CD4-positive, alpha-beta T cell (primary cell): ENCODE data around the gene FLNC. TPM values are rescaled to one million over a fixed set of nuclear protein-coding genes. Genes with fewer than 3 reads are reported as not detected.

Experiments
- ATAC-seq: fragments of 200-7000 bp; cut with Tn5 transposase; one replicate; pipeline ENCODE4 v1.10.0; 2022; ENCODE audit warnings: mild to moderate bottlenecking; ENCODE audit not compliant: poor library complexity
- CTCF ChIA-PET: fragments of 350-600 bp; sonication (Branson Sonifier 250); formaldehyde crosslinking; loops from one replicate; lab custom pipeline; 2021; ENCODE audit warnings: antibody characterized with exemption, inconsistent platforms; lab: Charles Lee
- POLR2A ChIA-PET: fragments of 350-600 bp; sonication (Branson Sonifier 250); formaldehyde crosslinking; loops from one replicate; lab custom pipeline; 2021; ENCODE audit warnings: antibody characterized with exemption, inconsistent platforms; lab: Charles Lee
- DNase-seq, 14 experiments: peaks; one replicate each; pipeline ENCODE4 v3.0.0-alpha.2; 2013 to 2020; ENCODE audit warnings: mixed read lengths in 2 of 14
- H3K27ac ChIP-seq, 2 donors: one replicate each; pipeline versions ENCODE4 v1.5.1 to v1.7.0; 2013; ENCODE audit warnings: low read length in 2 of 2, low read depth in 1 of 2, mild to moderate bottlenecking in 1 of 2
- H3K27me3 ChIP-seq, 2 experiments: 1 replicate in 1 of 2; 2 replicates in 1 of 2; pipeline versions ENCODE4 v1.6.1 to v1.7.0; 2013; ENCODE audit warnings: low read length in 2 of 2, control low read depth in 1 of 2, mild to moderate bottlenecking in 1 of 2, moderate library complexity in 1 of 2; ENCODE audit not compliant: insufficient read depth in 2 of 2, control insufficient read depth in 1 of 2
- H3K36me3 ChIP-seq: one replicate; pipeline ENCODE4 v1.6.1; 2013; ENCODE audit warnings: low read length, control low read depth; ENCODE audit not compliant: insufficient read depth
- H3K4me1 ChIP-seq: one replicate; pipeline ENCODE4 v1.6.1; 2013; ENCODE audit warnings: low read length, control low read depth; ENCODE audit not compliant: insufficient read depth
- H3K4me3 ChIP-seq: one replicate; pipeline ENCODE4 v1.5.1; 2013; ENCODE audit warnings: mild to moderate bottlenecking, low read length, moderate library complexity
- H3K9me3 ChIP-seq, 2 experiments: 1 replicate in 1 of 2; 2 replicates in 1 of 2; pipeline versions ENCODE4 v1.6.1 to v1.7.0; 2013; ENCODE audit warnings: low read length in 2 of 2, mild to moderate bottlenecking in 2 of 2, control low read depth in 1 of 2, moderate library complexity in 1 of 2; ENCODE audit not compliant: control insufficient read depth in 1 of 2, insufficient read depth in 1 of 2
- H3K27ac Mint-ChIP-seq: one replicate; pipeline ENCODE4 v1.8.0; 2020; ENCODE audit warnings: mixed read lengths
- H3K27me3 Mint-ChIP-seq: one replicate; pipeline ENCODE4 v1.8.0; 2021; ENCODE audit warnings: mixed read lengths
- H3K36me3 Mint-ChIP-seq: one replicate; pipeline ENCODE4 v1.8.0; 2021; ENCODE audit warnings: low read depth, mixed read lengths
- H3K4me1 Mint-ChIP-seq: one replicate; pipeline ENCODE4 v1.8.0; 2021; ENCODE audit warnings: low read depth, mixed read lengths
- H3K4me3 Mint-ChIP-seq: one replicate; pipeline ENCODE4 v1.8.0; 2020; ENCODE audit warnings: mild to moderate bottlenecking, mixed read lengths
- H3K9me3 Mint-ChIP-seq: one replicate; pipeline ENCODE4 v1.8.0; 2020; ENCODE audit warnings: mixed read lengths
- CTCF ChIP-seq: fragments of 200-600 bp; IDR thresholded peaks from one replicate; pipeline ENCODE4 v1.8.0; 2022; ENCODE audit warnings: antibody characterized with exemption, mild to moderate bottlenecking
- intact Hi-C, 2 experiments: fragments of 100-400 bp; cut with DNase I in 1 of 2; cut with micrococcal nuclease in 1 of 2; formaldehyde crosslinking; loops; one replicate each; pipeline versions ENCODE4 v1.15.1 to v1.9.0; 2023 to 2025; cut with DNase I, micrococcal nuclease
- total RNA-seq, 174 experiments: library from RNA in 2 of 174; stranded (reverse) in 2 of 174; gene quantifications; one replicate each; pipeline ENCODE4 v1.2.3 and lab custom pipeline; 2021 to 2026

FLNC gene
- total RNA-seq, 2 experiments from 2014 or later, result 0.06 to 0.08 TPM

- intact Hi-C loops, result no loop called here
- POLR2A ChIA-PET, result interaction anchor here (1.8 kb wide), 1 partner anchor 392 kb away, joined by 5 read pairs; the partner anchor contains the start of gene AHCYL2
- Mint-ChIP-seq H3K4me3 (no peak overlapping the region), H3K27me3 (peaks cover 24% of the 10 kb centered on the region), H3K36me3 (no peaks in the 10 kb centered on the region), H3K27ac (no peak overlapping the region), H3K9me3 (no peaks in the 10 kb centered on the region), H3K4me1 (peaks cover 13% of the 10 kb centered on the region)
- Histone ChIP-seq H3K4me3 (no peak overlapping the region), H3K36me3 (no peaks in the 10 kb centered on the region), H3K9me3 (peaks cover 0 to 14% of the 10 kb centered on the region in 2 experiments), H3K27ac (no peak overlapping the region), H3K27me3 (peaks cover 29 to 38% of the 10 kb centered on the region in 2 experiments), H3K4me1 (peaks cover 26% of the 10 kb centered on the region)
- DNase-seq, result no peak
- TF ChIP-seq CTCF, result no peak
- ATAC-seq, result no peak
- CTCF ChIA-PET, result interaction anchor here (1.4 kb wide), 1 partner anchor 50 kb away, joined by 3 read pairs; no protein-coding TSS in a partner anchor
Measured at GRCh38 chr7:128833148-128833945, 3.1 kb downstream of the FLNC start.

GRCh38 chr7:128833946-128834325 is 3.7 kb downstream of the FLNC start:
- ATAC-seq, result no peak
- Mint-ChIP-seq H3K27me3 (peaks cover 18% of the 10 kb centered on the region), H3K4me1 (peaks cover 13% of the 10 kb centered on the region), H3K36me3 (no peaks in the 10 kb centered on the region), H3K27ac (no peak overlapping the region), H3K9me3 (no peaks in the 10 kb centered on the region), H3K4me3 (no peak overlapping the region)
- Histone ChIP-seq H3K36me3 (no peaks in the 10 kb centered on the region), H3K4me3 (no peak overlapping the region), H3K9me3 (peaks cover 0 to 14% of the 10 kb centered on the region in 2 experiments), H3K27ac (no peak overlapping the region), H3K4me1 (peaks cover 26% of the 10 kb centered on the region), H3K27me3 (peaks cover 23 to 32% of the 10 kb centered on the region in 2 experiments)
- no peak for DNase-seq
- no peak for TF ChIP-seq CTCF
- intact Hi-C loops, result no loop called here
- CTCF ChIA-PET, result no interaction called here
- POLR2A ChIA-PET, result no interaction called here

DNA sequence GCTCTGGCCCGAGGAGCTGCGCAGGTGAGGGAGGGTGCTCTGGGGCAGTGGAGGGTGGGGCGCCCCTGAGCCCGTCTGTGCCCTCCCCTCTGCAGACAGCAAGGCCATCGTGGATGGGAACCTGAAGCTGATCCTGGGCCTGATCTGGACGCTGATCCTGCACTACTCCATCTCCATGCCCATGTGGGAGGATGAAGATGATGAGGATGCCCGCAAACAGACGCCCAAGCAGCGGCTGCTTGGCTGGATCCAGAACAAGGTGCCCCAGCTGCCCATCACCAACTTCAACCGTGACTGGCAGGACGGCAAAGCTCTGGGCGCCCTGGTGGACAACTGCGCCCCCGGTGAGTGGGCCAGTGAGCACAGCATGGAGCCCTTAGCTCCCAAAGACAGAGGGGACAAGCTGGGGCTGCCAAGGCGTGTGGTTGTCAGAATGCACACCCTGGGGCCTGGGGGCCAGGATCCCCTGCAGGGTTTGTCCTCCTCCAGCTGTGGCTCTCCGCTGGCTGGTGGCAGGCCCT is 5.1 kb downstream of the FLNC start:
- CTCF ChIA-PET, result interaction anchor here (1.1 kb wide), 1 partner anchor 78 kb away, joined by 3 read pairs; no protein-coding TSS in a partner anchor
- DNase-seq, result no peak
- intact Hi-C loops, result no loop called here

More for the DNA sequence above, 5.1 kb downstream of the FLNC start:
- ATAC-seq, result no peak
- peaks cover 6% of the 10 kb centered on the region for H3K4me1 Mint-ChIP-seq
- POLR2A ChIA-PET, result no interaction called here
- H3K36me3 ChIP-seq, result no peaks in the 10 kb centered on the region
- H3K9me3 Mint-ChIP-seq, result no peaks in the 10 kb centered on the region
- H3K4me1 ChIP-seq, result peaks cover 16% of the 10 kb centered on the region
- peaks cover 0 to 6% of the 10 kb centered on the region in 2 experiments for H3K9me3 ChIP-seq
- H3K27ac ChIP-seq, result no peak overlapping the region
- no peak for TF ChIP-seq CTCF
- no peaks in the 10 kb centered on the region for H3K36me3 Mint-ChIP-seq
- no peak overlapping the region for H3K4me3 Mint-ChIP-seq
- H3K27me3 Mint-ChIP-seq, result peaks cover 9% of the 10 kb centered on the region
- H3K4me3 ChIP-seq, result no peak overlapping the region
- H3K27me3 ChIP-seq, result peaks cover 12 to 22% of the 10 kb centered on the region in 2 experiments
- H3K27ac Mint-ChIP-seq, result no peak overlapping the region
